ENCODE results near the gene TRPM4. TPM values are rescaled to one million over a fixed set of nuclear protein-coding genes. Genes with fewer than 3 reads are reported as not detected.

TRPM4 gene
- total and polyA plus RNA-seq, 2 of the 13 experiments (the other 11 are each of a cell fraction or from before 2014, with no cell fraction given) = 1.9 to 4.3 TPM

- TF ChIP-seq PRDM10 (CRISPR knock-in tag; IDR thresholded peaks at IDR 0.05; ENCODE audit: low read depth) = peak; percentile 65; the same call in 1 of the 2 replicates
- TF ChIP-seq ZNF33A (CRISPR knock-in tag; IDR thresholded peaks at IDR 0.05; ENCODE audit: borderline replicate concordance) = 0 out of 2 replicates have a peak, but pooled peaks have one; percentile 81
- TF ChIP-seq FOXP1 (IDR thresholded peaks at IDR 0.05) = no peak
- peak; percentile 12; the same call in 1 of the 2 replicates for TF ChIP-seq FOXP1 (CRISPR knock-in tag; IDR thresholded peaks at IDR 0.05)
- TF ChIP-seq HNF4G (IDR thresholded peaks at IDR 0.05; ENCODE audit: borderline replicate concordance, low read depth, low read length) = no peak
- TF ChIP-seq HNF4G (CRISPR knock-in tag; IDR thresholded peaks at IDR 0.05; ENCODE audit: borderline replicate concordance, low read depth) = peak; percentile 59; the same call in 1 of the 2 replicates
- TF ChIP-seq ZNF350 (CRISPR knock-in tag; IDR thresholded peaks at IDR 0.05; ENCODE audit: borderline replicate concordance, low read depth) = peak; percentile 92; the same call in 1 of the 2 replicates
- peak; percentile 55 for TF ChIP-seq SP5 (CRISPR knock-in tag; IDR thresholded peaks at IDR 0.05; ENCODE audit: borderline replicate concordance, low read depth)
- TF ChIP-seq PAWR (CRISPR knock-in tag; IDR thresholded peaks at IDR 0.05; ENCODE audit: borderline replicate concordance) = peak; percentile 95; the same call in 1 of the 2 replicates
- TF ChIP-seq KAT8 (CRISPR knock-in tag; IDR thresholded peaks at IDR 0.05) = peak; percentile 82
- TF ChIP-seq ZNF609 (CRISPR knock-in tag; IDR thresholded peaks at IDR 0.05; ENCODE audit: borderline replicate concordance) = peak; percentile 88
- TF ChIP-seq TFAP4 (IDR thresholded peaks at IDR 0.05; ENCODE audit: borderline replicate concordance, low read depth) = no peak
- peak; percentile 99 for TF ChIP-seq FOXO4 (CRISPR knock-in tag; conservative IDR thresholded peaks at IDR 0.05)
- TF ChIP-seq ATRX (CRISPR knock-in tag; IDR thresholded peaks at IDR 0.05; ENCODE audit: borderline replicate concordance) = peak; percentile 84; the same call in 1 of the 2 replicates
- peak; percentile 100 for TF ChIP-seq ZNF274 (CRISPR knock-in tag; IDR thresholded peaks at IDR 0.05)
- TF ChIP-seq PCBP1 (IDR thresholded peaks at IDR 0.05; ENCODE audit: borderline replicate concordance, low read depth, low read length) = no peak
These were observed 29.7 kb upstream of the TRPM4 start (continued) for GRCh38 chr19:49127674-49128544.

Measured in HepG2 (cell line).